GM06990 (cell line): ENCODE measurements around the gene RAD50.

Experiments
- DNase-seq: peaks from one replicate; pipeline ENCODE4 v3.0.0-alpha.2; 2011; ENCODE audit not compliant: insufficient read length; ENCODE audit errors: extremely low read depth
- H3K27me3 ChIP-seq: replicated peaks from 2 replicates; pipeline ENCODE4 v1.6.0; 2011; ENCODE audit warnings: low read length; ENCODE audit not compliant: control insufficient read depth, insufficient read depth
- H3K36me3 ChIP-seq: 2 replicates; pipeline ENCODE4 v1.5.1; 2011; ENCODE audit warnings: low read length; ENCODE audit not compliant: control insufficient read depth, insufficient read depth
- H3K4me3 ChIP-seq: replicated peaks from 2 replicates; pipeline ENCODE4 v1.5.1; 2011; ENCODE audit warnings: low read depth, mild to moderate bottlenecking, control low read depth, low read length
- TF ChIP-seq, protein P1 (sequence below): IDR thresholded peaks from 2 replicates; pipeline ENCODE4 v1.5.1; 2011; ENCODE audit warnings: low read length, control low read depth, mild to moderate bottlenecking, inconsistent platforms; ENCODE audit not compliant: insufficient read depth, poor library complexity, severe bottlenecking

RAD50 gene

DNA sequence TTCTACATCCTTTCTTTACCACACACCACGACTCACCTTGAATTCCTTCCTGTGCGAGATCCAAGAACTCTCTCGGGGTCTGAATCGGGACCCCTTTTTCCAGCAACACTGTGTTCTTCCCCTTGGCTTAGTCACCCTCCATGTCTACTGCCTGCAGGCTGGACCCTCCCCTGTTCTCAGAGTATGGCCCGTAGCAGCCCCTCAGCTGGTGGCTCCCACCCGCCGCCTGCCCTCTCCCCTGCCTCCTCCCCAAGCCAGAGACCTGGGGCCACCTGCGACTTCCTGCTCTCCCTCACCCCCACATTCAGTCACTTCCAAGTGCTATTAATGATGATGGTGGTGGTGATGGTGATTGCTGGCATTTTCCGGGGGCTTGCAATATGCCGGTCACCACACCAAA lies 110.5 kb downstream of the RAD50 start:
- TF ChIP-seq, protein P1, sequence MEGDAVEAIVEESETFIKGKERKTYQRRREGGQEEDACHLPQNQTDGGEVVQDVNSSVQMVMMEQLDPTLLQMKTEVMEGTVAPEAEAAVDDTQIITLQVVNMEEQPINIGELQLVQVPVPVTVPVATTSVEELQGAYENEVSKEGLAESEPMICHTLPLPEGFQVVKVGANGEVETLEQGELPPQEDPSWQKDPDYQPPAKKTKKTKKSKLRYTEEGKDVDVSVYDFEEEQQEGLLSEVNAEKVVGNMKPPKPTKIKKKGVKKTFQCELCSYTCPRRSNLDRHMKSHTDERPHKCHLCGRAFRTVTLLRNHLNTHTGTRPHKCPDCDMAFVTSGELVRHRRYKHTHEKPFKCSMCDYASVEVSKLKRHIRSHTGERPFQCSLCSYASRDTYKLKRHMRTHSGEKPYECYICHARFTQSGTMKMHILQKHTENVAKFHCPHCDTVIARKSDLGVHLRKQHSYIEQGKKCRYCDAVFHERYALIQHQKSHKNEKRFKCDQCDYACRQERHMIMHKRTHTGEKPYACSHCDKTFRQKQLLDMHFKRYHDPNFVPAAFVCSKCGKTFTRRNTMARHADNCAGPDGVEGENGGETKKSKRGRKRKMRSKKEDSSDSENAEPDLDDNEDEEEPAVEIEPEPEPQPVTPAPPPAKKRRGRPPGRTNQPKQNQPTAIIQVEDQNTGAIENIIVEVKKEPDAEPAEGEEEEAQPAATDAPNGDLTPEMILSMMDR = no peak
- Histone ChIP-seq H3K27me3 (no peaks in the 10 kb centered on the region), H3K36me3 (no peaks in the 10 kb centered on the region), H3K4me3 (no peak overlapping the region)
- DNase-seq = no peak

DNA sequence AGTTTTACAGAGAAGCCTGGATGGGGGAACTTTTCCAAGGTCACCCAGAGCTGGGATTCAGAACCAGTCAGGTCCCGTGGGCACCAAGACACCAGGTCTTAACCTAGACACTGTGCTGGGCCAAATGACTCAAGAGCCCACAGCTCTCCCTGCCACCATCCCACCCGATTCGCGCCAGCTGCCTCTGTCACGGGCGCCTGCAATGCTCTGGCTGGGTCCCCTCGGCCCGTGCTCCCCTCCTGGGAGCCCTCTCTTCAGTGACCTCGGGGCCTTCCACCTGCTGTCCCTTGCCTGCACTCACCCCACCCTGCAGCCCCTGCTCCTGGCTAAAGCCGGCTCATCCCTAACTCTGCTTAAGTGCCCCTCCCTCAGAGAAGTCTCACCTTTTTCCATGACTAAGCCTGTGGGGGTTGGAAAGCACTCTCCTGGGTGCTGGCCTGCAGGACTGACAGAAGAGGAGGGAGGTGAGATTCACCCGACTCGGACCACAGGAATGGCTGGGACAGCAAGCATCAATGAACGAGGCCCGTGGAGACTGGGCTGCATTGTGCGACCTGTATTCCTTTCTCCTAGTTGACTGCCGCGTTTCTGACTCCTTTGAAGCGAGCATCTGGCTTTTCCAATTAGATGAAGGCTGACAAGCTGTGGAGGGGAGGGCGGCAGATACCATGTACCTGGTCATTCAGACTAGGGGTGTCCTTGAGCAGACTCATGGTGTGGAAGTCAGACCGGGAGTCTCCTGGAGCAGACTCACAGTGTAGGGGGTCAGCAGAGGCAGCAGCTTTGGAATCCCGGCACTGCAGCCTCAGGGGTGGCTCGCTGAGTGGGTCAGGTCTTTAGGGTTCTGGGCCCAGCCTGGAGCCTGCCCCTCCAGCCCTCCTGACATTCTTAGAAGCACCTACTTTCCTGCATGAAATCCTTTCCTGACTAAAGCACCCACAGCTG lies 111.3 kb downstream of the RAD50 start:
- no peaks in the 10 kb centered on the region for H3K36me3 ChIP-seq
- TF ChIP-seq, protein P1 = no peak

DNA sequence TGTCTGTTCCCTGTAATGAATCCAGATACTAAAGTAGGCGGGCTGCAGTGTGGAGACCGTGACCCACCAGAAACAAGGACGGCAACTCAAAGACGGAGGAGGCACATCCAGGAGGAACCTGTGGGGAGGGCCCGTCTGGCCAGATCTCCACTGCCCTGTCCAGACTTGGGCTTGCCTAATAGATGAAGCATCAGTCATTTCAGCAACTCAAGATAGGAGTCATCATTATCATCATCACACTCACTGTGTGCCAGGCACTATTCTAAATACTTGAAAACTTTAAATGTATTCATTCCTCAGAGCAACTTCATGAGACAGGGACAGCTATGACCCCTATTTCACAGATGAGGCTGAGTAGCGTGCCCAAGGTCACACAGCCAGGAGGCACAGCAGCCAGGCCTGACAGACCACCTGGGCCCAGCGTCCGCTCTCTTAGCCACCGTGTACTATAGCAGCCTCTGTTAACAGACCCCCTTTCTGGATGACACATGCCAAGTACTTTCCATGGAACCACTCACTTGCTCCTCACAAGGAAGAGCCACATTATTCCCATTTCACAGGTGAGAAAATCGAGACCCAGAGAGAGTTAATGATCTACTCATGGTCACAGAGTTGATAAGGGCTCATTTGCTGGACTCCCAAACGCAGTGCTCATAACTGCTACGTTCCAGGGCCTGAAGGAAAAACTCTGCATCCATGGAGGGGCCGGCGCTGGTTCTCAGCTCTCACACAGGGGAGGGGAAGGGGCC lies 112.1 kb downstream of the RAD50 start:
- no peak overlapping the region for H3K4me3 ChIP-seq
- no peak for DNase-seq
- no peaks in the 10 kb centered on the region for H3K27me3 ChIP-seq
- TF ChIP-seq, protein P1 = no peak
- H3K36me3 ChIP-seq = no peaks in the 10 kb centered on the region

More for the DNA sequence above, 111.3 kb downstream of the RAD50 start:
- no peak overlapping the region for H3K4me3 ChIP-seq
- no peaks in the 10 kb centered on the region for H3K27me3 ChIP-seq
- no peak for DNase-seq

DNA sequence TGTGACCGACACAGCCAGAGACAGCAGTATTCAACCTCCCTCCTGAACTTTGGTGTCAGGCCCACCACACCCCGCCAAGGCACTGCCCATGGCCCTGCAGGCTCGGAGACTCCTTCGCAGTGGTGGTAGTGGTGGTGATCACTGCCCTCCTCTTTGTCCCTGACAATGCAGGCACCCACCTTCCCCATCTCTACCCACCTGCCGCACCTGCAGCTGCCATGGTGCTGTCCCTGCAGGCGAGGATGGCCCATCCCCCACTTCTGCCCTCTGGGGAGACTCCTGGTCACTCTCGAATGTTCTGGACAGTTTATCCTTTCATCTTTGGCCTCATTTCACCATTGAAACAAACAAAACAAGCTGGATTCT lies 112.7 kb downstream of the RAD50 start:
- H3K36me3 ChIP-seq = no peaks in the 10 kb centered on the region
- TF ChIP-seq, protein P1 = no peak
- no peaks in the 10 kb centered on the region for H3K27me3 ChIP-seq
- DNase-seq = no peak
- H3K4me3 ChIP-seq = no peak overlapping the region

DNA sequence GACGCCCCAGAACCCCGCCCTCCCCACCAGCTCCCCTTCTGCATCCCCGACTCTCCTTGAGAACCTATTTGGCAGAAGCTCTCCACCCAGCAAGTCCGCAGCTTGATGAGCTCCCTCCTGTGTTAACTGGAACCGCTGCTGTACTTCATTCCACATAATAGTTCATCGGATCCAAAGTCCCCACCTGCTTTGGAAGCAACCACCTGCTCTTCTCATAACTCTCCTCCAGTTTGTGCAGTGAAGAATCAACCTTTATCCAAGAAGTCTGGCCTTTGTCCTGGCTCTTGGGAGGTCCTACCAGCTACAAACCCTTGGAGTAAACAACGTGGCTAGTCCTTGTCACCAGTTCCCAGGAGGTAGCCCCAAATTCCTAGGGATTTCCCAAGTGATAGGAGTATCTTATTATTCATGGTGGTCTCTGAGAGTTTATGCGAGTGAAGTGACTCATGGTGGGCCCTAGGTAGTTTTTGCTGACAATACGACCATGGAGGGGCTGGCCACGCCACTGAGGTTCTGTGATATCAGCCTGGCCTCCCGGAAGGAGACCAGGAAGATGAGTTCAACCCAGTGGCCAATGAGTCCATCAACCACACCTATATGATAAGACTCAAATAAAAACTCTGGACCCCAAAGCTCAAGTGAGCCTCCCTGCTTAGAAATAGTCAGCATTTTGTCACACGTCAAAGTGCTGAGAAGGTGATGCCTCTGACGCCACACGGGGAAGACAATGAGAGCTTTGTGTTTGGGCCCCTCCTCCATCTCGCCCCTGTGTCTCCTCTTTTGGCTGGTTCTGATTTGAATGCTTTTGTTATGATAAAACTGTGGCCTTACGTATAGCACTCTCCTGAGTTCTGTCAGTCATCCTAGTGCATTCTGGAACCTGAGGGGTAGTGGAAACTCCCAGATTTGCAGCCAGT lies 113.4 kb downstream of the RAD50 start:
- Histone ChIP-seq H3K27me3 (no peaks in the 10 kb centered on the region), H3K4me3 (no peak overlapping the region), H3K36me3 (no peaks in the 10 kb centered on the region)
- no peak for DNase-seq
- TF ChIP-seq, protein P1 = no peak
